GM19035 (cell line): ENCODE measurements around the gene SIVA1.

Source experiments
- ATAC-seq: cut with Tn5 transposase; IDR thresholded peaks from one replicate; pipeline ENCODE4 v1.9.1; 2021; ENCODE audit not compliant: unreplicated experiment

SIVA1 gene

GRCh38 chr14:104770851-104771272, 17.9 kb downstream of the SIVA1 start:
- no peak for ATAC-seq

- ATAC-seq = no peak
These were observed 18.4 kb downstream of the SIVA1 start for GRCh38 chr14:104771374-104771773.

- ATAC-seq = no peak
These were observed 19.2 kb downstream of the SIVA1 start for GRCh38 chr14:104771918-104772706.

GRCh38 chr14:104772707-104773504, 20.0 kb downstream of the SIVA1 start:
- ATAC-seq = no peak

GRCh38 chr14:104773505-104774452, 20.8 kb downstream of the SIVA1 start:
- no peak for ATAC-seq

- no peak for ATAC-seq
These were observed 21.6 kb downstream of the SIVA1 start for GRCh38 chr14:104774453-104775072.

GRCh38 chr14:104775073-104775489, 22.1 kb downstream of the SIVA1 start:
- ATAC-seq = no peak

GRCh38 chr14:104776481-104776880, 23.5 kb downstream of the SIVA1 start:
- ATAC-seq = no peak

GRCh38 chr14:104776961-104777807, 24.2 kb downstream of the SIVA1 start:
- no peak for ATAC-seq

GRCh38 chr14:104777808-104778249, 24.9 kb downstream of the SIVA1 start:
- ATAC-seq = no peak

- ATAC-seq = no peak
These were observed 25.9 kb downstream of the SIVA1 start for GRCh38 chr14:104778694-104779331.

- ATAC-seq = no peak
These were observed 27.0 kb downstream of the SIVA1 start for GRCh38 chr14:104779776-104780512.

- ATAC-seq = no peak
These were observed 27.6 kb downstream of the SIVA1 start for GRCh38 chr14:104780513-104781030.

GRCh38 chr14:104781271-104782077, 28.5 kb downstream of the SIVA1 start:
- no peak for ATAC-seq

- no peak for ATAC-seq
These were observed 29.3 kb downstream of the SIVA1 start for GRCh38 chr14:104782086-104782807.

GRCh38 chr14:104782808-104783139, 29.8 kb downstream of the SIVA1 start:
- ATAC-seq = no peak
